HepG2 (cell line): ENCODE data around the gene TREML1.

Experiments used
- CBFB ChIP-seq: sonication (generic); formaldehyde crosslinking; IDR thresholded peaks from 2 replicates; pipeline ENCODE4 v1.4.0; 2020; ENCODE audit warnings: missing genetic modification reagents
- CEBPB ChIP-seq: IDR thresholded peaks from 2 replicates; pipeline ENCODE4 v1.6.1; 2011; ENCODE audit warnings: low read depth, low read length, improper control_type of control experiment, borderline replicate concordance
- CTCF ChIP-seq: sonication (generic); formaldehyde crosslinking; IDR thresholded peaks from 2 replicates; pipeline ENCODE4 v1.5.0; 2020; ENCODE audit warnings: mild to moderate bottlenecking, missing genetic modification reagents, moderate library complexity
- EP300 ChIP-seq, 3 experiments: sonication (generic) in 1 of 3; formaldehyde crosslinking in 1 of 3; IDR thresholded peaks; 2 replicates each; pipeline versions ENCODE4 v1.5.1 to v1.6.1; 2011 to 2020; ENCODE audit warnings: low read depth in 2 of 3, low read length in 2 of 3, borderline replicate concordance in 1 of 3, improper control_type of control experiment in 1 of 3, mild to moderate bottlenecking in 1 of 3, missing genetic modification reagents in 1 of 3, moderate library complexity in 1 of 3
- FOXP1 ChIP-seq, 2 experiments: fragments of 450-650 bp in 1 of 2; IDR thresholded peaks; 2 replicates each; pipeline ENCODE4 v1.6.1; 2017 to 2018; ENCODE audit warnings: antibody characterized with exemption in 1 of 2
- PAF1 ChIP-seq: IDR thresholded peaks from 2 replicates; pipeline ENCODE4 v1.6.1; 2016; ENCODE audit warnings: missing genetic modification reagents, missing compliant biosample characterization
- PBX3 ChIP-seq: sonication (generic); formaldehyde crosslinking; IDR thresholded peaks from 2 replicates; pipeline ENCODE4 v1.8.1; 2023; ENCODE audit warnings: missing genetic modification reagents, inconsistent platforms, borderline replicate concordance
- PCBP1 ChIP-seq: fragments of 200-400 bp; formaldehyde crosslinking; IDR thresholded peaks from 2 replicates; pipeline ENCODE4 v1.6.1; 2017; ENCODE audit warnings: mild to moderate bottlenecking, low read depth, low read length, borderline replicate concordance
- PHF8 ChIP-seq: sonication (generic); formaldehyde crosslinking; IDR thresholded peaks from 2 replicates; pipeline ENCODE4 v1.5.0; 2020; ENCODE audit warnings: missing genetic modification reagents
- XBP1 ChIP-seq: sonication (generic); formaldehyde crosslinking; IDR thresholded peaks from 2 replicates; pipeline ENCODE4 v1.5.0; 2020; ENCODE audit warnings: missing genetic modification reagents

GRCh38 chr6:41119508-41119907, 34.6 kb downstream of the TREML1 start:
- TF ChIP-seq FOXP1 (IDR thresholded peaks at IDR 0.05) (no peak), FOXP1 (CRISPR knock-in tag; IDR thresholded peaks at IDR 0.05) (no peak), PBX3 (CRISPR knock-in tag) (no peak), CEBPB (no peak), EP300 (IDR thresholded peaks at IDR 0.05; ENCODE audit: low read depth in 2 of 2, low read length in 2 of 2) (no peak), EP300 (CRISPR knock-in tag; IDR thresholded peaks at IDR 0.05; ENCODE audit: borderline replicate concordance) (no peak), CBFB (no peak), CTCF (no peak), PHF8 (CRISPR knock-in tag) (no peak), PCBP1 (no peak), PAF1 (CRISPR knock-in tag) (no peak), XBP1 (CRISPR knock-in tag) (no peak)
